IPS-NIHi7 (cell line): Measurements from ENCODE around the gene SLC35D1.
"Not testable (repeated sequence)": the region's sequence is repeated elsewhere in the genome, so short reads cannot be mapped to it uniquely, and the experiment has no call there.

Source experiments
- DNase-seq: peaks from one replicate; pipeline ENCODE4 v3.0.0; 2012; ENCODE audit warnings: mixed read lengths; ENCODE audit errors: extremely low spot score

The SLC35D1 gene

GRCh38 chr1:66985835-66986234 lies 68.1 kb downstream of the SLC35D1 start:
- no peak for DNase-seq

- DNase-seq, result no peak
Observed at GRCh38 chr1:66984491-66984890, 69.5 kb downstream of the SLC35D1 start.

- no peak for DNase-seq
Observed at GRCh38 chr1:66982561-66983260, 71.2 kb downstream of the SLC35D1 start.

- no peak for DNase-seq
Observed at GRCh38 chr1:66981679-66982078, 72.3 kb downstream of the SLC35D1 start.

GRCh38 chr1:66980745-66981367 lies 73.1 kb downstream of the SLC35D1 start:
- DNase-seq, result no peak

- not testable (repeated sequence) for DNase-seq
Observed at GRCh38 chr1:66979621-66980020, 74.3 kb downstream of the SLC35D1 start.

GRCh38 chr1:66978201-66978600 lies 75.7 kb downstream of the SLC35D1 start:
- no peak for DNase-seq

- DNase-seq, result no peak
Observed at GRCh38 chr1:66968574-66968973, 85.4 kb downstream of the SLC35D1 start.

GRCh38 chr1:66966188-66966873 lies 87.6 kb downstream of the SLC35D1 start:
- DNase-seq, result not testable (repeated sequence)

GRCh38 chr1:66957938-66958337 lies 96.0 kb downstream of the SLC35D1 start:
- no peak for DNase-seq

- no peak for DNase-seq
Observed at GRCh38 chr1:66954208-66954607, 99.7 kb downstream of the SLC35D1 start.

- DNase-seq, result no peak
Observed at GRCh38 chr1:66951513-66951912, 102.4 kb downstream of the SLC35D1 start.
